AG20443 (cell line): Measurements from ENCODE around the gene TECTA.

ENCODE experiments used
- DNase-seq: peaks from one replicate; pipeline ENCODE4 v3.0.0; 2012; ENCODE audit warnings: low spot score, mixed read lengths

TECTA gene

GRCh38 chr11:121127809-121128208 is 26.8 kb downstream of the TECTA start:
- no peak for DNase-seq

GRCh38 chr11:121129362-121130340 is 28.6 kb downstream of the TECTA start:
- no peak for DNase-seq

GRCh38 chr11:121131656-121132055 is 30.6 kb downstream of the TECTA start:
- no peak for DNase-seq

- no peak for DNase-seq
Measured at GRCh38 chr11:121132211-121132976, 31.4 kb downstream of the TECTA start.

GRCh38 chr11:121134741-121135312 is 33.8 kb downstream of the TECTA start:
- DNase-seq = no peak

- DNase-seq = no peak
Measured at GRCh38 chr11:121137005-121137404, 36.0 kb downstream of the TECTA start.

- no peak for DNase-seq
Measured at GRCh38 chr11:121138259-121138658, 37.2 kb downstream of the TECTA start.

GRCh38 chr11:121140369-121140768 is 39.3 kb downstream of the TECTA start:
- DNase-seq = no peak

GRCh38 chr11:121141066-121141465 is 40.0 kb downstream of the TECTA start:
- DNase-seq = no peak

- no peak for DNase-seq
Measured at GRCh38 chr11:121143921-121144320, 42.9 kb downstream of the TECTA start.

- DNase-seq = no peak
Measured at GRCh38 chr11:121144723-121145122, 43.7 kb downstream of the TECTA start.

- DNase-seq = no peak
Measured at GRCh38 chr11:121145826-121146225, 44.8 kb downstream of the TECTA start.

GRCh38 chr11:121149116-121149515 is 48.1 kb downstream of the TECTA start:
- no peak for DNase-seq

GRCh38 chr11:121151207-121151688 is 50.2 kb downstream of the TECTA start:
- DNase-seq = no peak

- DNase-seq = no peak
Measured at GRCh38 chr11:121152764-121153163, 51.7 kb downstream of the TECTA start.

GRCh38 chr11:121153472-121153871 is 52.4 kb downstream of the TECTA start:
- no peak for DNase-seq

GRCh38 chr11:121154486-121155314 is 53.7 kb downstream of the TECTA start:
- no peak for DNase-seq

- no peak for DNase-seq
Measured at GRCh38 chr11:121157756-121158155, 56.7 kb downstream of the TECTA start.

- DNase-seq = no peak
Measured at GRCh38 chr11:121159741-121160140, 58.7 kb downstream of the TECTA start.

- no peak for DNase-seq
Measured at GRCh38 chr11:121161349-121161917, 60.4 kb downstream of the TECTA start.

- DNase-seq = no peak
Measured at GRCh38 chr11:121163658-121164308, 62.7 kb downstream of the TECTA start.
